ENCODE data around the gene NR1H2.
A peak's percentile ranks its signal among the peaks of the same experiment; 100 is the strongest.
"Not testable (repeated sequence)": the region's sequence is repeated elsewhere in the genome, so short reads cannot be mapped to it uniquely, and the experiment has no call there.

The NR1H2 gene

DNA sequence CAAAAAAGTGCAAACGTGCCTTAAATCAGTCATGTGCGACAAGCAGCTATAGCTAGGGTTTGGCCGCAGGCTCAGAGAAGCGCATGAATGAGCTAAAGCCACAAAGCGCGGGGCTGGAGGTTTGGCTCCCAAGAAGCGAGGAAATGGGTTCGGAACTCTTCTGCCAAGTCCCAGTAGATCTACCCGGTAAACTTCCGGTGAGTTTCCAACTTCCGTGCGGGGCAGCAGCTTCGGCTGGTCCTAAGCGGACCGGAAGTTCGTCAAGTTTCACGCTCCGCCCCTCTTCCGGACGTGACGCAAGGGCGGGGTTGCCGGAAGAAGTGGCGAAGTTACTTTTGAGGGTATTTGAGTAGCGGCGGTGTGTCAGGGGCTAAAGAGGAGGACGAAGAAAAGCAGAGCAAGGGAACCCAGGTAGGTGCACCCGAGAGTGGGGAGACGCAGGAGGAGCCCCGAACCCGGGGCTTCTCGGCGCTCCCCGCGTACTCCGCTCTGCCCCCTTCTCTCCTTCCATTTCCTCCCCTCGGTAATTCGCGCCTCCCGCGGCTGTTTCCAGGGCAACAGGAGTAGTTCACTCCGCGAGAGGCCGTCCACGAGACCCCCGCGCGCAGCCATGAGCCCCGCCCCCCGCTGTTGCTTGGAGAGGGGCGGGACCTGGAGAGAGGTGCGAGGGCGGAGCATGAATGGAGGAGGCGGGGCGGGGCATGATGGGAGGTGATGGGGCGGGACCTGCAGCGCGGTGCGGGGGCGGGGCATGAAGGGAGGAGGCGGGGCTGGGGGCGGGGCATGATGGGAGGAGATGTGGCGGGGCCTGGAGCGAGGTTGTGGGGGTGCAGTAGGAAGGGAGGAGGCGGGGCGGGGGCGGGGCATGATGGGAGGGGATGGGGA, at the start of gene NR1H2:
Gene NR1H2 (plus strand): TSS at position 292 of the 885 bp plus-strand sequence. CDS start 1,149 bp downstream, outside the sequence.
- DNase-seq: peak; percentile 65 to 97 (median 92)

DNA sequence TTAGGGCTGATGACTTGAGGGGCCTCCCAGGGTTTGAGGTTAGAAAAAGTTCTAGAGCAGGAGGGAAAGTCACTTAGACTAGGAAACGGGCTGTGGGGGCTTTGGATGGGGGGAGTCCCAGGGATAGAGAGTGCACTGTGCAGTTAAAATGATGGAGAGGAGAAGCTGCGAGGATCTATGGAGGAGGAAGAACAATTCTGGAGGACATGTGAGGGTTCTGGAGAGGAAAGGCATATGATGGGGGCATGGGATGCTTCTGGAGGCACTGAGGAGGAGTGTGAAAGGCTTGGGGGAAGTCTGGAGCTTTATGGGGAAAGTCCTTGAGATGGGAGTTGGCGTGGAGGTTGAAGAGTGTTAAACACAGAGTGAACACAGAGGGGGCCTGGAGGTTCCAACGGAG, 49.2 kb upstream of the NR1H2 start:
- no peak for DNase-seq

DNA sequence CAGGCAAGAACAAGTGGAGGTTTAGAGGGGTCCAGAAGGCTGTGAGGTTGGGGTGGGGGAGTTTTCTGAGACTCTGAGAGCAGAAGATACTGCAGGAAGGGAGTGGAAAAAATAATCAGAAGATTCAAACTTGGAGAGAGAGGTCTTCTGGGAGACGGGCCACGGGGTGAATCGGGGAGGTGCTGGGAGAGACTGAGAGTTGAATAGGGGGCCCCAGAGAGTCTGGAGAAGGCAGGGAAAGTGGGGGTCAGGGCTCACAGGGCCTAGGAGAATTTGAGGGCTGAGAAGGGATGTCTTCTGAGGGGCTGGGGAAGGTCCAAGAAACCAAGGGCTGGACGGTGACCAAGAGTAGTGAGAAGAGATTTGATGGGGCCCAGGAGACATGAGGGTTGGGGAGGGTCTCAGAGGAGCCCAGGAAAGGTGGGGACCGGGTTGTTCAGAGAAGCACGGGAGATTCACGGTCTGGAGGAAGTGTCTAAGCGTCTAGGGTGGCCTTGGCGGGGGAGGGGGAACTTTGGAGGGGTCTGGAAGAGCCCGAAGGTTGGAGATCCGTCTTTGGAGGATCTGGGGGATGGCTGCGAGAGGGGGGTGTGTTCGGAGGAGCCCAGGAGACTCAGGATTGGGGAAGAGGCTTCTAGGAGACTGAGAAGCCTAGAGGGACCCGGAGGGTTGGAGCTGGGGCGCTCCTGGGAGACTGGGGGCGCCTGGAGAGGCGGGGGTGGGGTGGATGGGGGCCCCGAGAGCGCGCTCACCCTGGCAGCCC, 48.6 kb upstream of the NR1H2 start:
- DNase-seq: no peak

DNA sequence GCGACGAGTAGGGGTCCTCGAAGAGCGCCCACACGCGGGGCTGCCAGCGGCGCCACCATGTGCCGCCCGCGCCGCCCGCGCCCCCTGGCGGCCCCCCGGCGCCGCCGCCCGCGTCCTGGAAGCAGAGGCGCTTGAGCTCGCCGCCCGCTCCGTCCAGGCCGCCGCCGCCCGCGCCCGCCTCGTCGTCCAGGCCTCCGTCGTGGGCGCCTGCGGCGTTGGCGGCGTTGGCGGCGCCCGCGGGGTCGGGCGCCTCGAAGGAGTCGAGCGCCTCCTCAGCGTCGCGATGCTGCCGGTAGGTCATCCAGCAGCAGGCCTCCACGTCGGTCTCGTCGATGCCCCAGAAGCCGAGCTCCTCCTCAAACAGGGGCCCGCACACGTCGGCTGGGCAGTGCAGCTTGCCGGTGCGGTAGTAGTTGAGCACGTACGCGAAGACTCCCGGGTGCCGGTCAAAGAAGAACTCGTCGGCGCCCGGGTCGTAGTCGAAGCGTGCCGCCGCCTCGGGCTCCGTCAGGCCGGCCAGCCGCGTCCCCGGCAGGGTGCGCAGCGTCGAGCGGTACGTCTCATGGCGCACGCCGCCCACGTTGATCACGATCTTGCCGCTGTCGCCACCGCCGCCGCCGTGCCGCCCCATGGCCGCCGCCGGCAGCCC, 47.9 kb upstream of the NR1H2 start:
- DNase-seq: peak in 5 of 56 donors; percentile 46 to 66 (median 57)

DNA sequence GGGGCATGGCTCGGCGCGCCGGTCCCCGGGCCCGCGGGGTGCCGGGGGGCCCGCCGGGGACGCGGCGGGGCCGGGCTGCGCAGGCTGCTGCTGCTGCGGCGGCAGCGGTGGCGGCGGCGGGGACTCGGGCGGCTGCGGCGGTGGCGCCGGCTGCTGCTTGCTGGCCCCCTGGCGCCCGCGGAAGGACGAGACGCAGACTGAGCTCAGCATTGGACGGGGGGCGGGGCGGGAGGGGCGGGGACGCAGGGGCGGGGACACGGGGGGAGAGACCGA, 47.4 kb upstream of the NR1H2 start:
- no peak for DNase-seq

DNA sequence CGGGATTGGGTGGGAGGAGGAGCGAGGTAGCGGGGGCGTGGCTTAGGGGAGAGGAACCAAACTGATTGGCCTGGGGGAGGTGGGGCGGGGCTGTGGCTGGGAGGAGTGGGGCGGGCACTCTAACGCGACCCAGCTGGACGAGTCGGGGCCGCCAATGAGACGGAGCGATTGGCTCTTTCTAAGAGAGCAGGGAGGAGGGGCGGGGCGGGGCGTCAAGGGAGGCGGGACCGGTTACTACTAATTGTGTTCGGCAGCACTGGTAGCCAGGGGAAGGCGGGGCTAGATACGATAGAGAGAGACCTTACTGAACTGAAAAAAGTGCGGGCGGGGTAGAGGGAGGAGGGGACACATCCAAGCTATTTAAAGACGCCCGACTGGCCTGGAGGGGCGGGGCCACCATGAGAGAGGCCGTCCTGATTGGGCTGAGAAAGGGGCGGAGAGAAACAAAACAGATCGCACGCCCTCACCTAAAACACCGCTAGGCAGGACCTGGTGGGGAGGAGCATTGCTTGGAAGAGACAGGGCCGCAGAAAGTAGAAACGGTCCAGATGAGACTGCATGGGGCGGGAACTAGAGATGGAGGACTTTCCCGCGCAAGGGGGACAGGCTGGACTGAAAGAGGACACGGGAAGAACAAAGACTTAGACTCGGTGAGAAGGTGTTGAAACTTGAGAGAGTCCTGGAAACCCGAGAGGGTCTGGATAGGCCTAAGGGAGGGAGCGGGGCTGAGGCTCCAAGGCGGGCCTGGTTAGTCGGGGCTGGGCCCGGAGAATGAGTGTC, 46.9 kb upstream of the NR1H2 start, which contains the start of gene KCNC3:
Gene KCNC3 (minus strand): TSS at position 232 of the 780 bp plus-strand sequence. CDS start 295 bp downstream, outside the sequence.
- DNase-seq: peak; percentile 77 to 100 (median 99)

DNA sequence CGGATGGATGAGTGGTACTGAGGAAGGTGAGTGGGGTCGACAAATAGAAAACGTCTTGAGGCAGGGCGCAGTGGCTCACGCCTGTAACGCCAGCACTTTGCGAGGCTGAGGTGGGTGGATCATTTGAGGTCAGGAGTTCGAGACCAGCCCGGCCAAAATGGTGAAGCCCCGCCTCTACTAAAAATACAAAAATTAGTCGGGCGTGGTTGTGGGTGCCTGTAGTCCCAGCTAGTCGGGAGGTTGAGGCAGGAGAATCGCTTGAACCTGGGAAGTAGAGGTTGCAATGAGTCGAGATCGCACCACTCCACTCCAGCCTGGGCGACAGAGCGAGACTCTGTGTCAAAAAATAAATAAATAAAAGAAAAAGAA, 46.3 kb upstream of the NR1H2 start:
- DNase-seq: peak in 1 of 56 donors; percentile 51

DNA sequence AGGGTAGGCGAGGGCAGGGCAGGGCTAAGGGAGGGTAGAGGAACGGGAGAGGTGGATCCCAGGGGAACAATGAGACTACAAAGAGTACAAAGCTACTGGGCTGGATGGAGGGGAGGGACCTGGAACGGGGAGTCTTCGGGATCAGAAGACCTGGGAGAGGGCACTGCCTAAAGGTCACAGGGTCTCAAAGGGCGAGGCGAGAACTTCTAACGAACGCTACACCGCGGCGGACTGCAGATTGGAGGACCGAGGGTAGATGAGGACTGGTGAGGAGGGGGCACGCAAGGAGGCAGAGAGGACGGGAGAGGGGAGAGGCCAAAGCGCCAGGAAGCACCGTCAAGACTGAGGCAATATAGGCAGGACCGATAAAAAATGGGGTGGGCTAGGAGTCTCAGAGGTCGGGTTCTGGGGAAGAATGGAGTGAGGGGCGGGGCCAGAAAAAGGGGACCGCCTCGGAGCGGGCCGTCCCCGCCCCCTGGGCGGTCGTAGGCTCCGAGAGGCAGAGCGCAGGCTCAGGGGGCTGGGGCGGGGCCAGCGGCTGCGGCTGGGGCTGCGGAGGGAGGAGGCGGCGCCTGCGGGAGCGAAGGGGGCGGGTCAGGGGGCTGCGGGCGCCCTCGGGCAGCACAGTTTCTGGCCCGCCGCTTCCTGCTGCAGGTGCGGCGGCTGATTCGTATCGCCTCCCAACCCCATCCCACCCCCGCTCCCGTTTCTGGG, 45.7 kb upstream of the NR1H2 start:
- peak in 55 of 56 donors; percentile 28 to 93 (median 81) for DNase-seq

DNA sequence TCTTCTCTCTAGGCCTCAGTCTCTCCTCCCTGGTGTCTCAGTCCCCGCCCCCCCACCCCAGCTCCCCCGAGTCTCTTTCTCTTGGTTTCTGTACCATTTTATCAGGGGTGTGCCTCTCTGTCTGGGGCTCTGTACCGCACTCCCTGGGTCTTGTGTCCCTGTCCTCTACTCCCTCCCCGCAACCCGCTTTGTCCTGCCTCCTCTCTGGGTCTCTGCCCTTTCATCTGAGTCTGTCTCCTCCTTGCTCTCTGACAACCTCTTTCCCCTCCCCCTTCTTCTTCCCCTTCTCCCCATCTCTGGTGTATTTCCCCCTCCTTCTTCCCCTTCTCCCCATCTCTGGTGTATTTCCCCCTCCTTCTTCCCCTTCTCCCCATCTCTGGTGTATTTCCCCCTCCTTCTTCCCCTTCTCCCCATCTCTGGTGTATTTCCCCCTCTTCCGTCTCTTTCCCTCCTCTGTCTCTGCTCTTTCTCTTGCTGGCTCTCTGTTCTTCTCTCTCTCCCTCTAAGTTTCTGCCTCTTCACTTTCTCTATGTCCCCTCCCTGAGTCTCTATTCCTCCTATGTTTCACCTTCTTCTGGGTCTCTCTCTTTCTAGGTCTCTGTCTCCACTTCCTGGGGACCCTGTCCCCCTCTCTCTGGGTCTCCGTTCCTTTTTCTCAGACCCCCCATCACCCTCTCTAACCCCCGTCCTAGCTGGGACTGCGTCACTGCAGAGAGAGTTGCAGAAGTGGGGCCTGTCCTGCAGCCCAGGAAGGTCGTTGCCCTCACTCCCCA, 44.9 kb upstream of the NR1H2 start:
- peak in 1 of 56 donors; percentile 53 for DNase-seq

DNA sequence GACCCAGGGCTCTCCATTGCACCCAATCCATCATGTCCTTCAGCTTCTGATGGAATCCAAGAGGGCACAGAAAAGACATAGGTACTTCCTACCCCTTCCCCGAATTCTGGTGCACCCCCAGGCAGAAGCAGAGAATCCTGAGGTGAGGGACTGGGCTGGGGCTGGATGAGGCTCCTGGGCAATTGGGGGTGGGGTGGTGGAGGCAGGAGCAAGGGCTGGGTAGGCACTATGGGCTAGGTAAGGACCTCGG, 44.3 kb upstream of the NR1H2 start:
- DNase-seq: no peak

DNA sequence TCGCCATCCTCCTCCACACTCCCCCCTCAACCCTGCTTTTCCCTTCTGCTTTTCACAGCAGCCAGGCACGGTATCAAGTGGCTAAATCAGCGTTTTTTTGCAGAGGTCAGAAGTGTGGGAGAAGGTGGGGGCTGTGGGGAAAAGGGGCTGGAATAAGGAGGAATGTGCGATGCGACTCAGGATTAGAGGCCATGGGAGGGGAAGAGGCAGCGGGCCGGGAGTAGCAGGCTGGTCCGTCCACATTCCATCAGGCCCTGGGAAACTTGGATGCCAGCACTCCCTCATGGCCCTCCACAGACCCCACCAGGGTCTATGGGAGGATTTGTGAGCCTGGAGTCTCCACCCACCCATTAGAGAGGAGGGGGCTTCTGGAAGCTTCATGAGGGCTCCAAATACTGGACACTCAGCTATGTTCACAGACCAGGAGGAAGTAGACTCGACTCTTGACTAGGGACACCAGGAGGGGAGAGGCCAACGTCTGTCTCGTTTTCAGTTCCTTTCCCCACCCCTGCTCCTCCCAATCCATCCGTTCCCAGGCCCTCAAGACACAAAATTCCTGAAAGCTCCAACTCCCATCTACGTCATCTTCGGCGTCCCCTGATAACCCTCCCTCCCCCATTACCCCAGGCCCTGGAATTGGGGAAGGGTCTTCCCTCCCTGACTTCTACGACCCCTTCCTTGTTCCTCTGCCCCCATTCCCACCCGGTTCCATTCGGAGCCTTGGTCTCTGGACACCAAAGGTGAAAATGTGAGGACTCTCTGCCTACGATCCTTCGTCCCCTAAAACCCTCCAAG, 43.8 kb upstream of the NR1H2 start:
- DNase-seq: peak in 3 of 56 donors; percentile 8 to 20 (median 11)

DNA sequence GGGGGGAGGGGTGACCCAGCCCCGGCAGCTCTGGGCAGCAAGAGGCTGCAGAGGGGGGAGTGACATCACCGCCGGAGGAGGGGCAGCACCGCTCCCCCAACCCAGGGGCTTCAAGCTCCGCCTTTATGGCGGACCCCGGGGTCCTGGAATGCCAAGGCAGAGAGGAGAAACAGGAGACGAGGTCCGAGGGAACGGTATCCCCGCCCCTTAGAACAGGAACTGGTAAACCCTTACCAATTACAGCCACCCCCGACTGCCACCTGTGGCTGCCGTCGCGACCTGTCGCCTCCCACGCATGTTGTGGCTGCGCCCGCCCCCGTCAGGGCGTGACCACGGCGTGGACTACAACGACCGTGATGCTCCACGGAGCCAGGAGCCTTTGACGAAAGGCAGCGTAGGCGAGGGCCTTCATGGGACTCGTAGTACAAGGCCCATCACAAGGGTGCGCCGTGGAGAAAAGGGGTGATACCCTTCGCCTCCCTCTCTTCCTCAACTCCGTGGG, 43.0 kb upstream of the NR1H2 start:
- peak; percentile 63 to 97 (median 91) for DNase-seq

DNA sequence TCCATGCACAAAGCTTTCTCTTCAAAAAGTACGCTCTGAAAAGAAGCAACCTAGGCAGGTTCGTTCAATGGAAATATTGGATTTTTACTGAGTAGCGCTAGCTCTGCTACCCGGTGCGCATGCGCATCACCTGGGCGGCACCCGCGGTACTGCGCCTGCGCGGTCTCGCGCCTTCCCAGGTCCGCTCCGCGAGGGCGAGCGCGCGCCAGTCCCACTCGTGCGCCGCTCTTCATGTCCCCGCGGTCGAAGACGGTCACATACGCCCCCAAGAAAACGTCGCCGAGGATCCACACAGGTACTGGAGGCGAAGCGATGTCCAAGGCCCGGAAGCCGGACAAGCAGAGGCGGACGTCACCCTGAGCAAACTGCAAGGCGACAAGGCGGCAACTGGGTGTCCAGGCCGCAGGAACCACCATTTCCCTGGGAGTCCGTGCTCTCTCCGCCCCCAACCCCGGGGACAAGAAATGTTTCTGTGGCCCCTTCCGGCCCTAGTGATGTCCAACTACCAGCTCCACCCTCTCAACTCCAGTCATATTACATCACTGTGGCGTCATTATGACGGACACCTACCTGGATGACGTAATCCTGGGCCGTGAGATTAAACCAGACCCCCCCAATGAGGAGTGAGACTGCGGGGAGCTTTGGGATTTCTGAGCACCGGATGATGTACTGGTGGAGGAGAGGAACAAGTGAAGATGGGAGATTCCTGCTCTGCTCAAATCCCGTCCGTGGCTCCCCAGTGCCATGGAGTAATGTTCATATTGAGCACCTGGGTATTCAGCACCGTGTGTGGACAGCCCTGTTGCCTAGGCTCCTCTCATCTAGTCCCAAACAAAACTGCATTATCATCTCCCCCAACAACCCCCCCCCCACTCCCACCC, 42.3 kb upstream of the NR1H2 start:
- DNase-seq: peak in 49 of 56 donors; percentile 55 to 97 (median 88)

DNA sequence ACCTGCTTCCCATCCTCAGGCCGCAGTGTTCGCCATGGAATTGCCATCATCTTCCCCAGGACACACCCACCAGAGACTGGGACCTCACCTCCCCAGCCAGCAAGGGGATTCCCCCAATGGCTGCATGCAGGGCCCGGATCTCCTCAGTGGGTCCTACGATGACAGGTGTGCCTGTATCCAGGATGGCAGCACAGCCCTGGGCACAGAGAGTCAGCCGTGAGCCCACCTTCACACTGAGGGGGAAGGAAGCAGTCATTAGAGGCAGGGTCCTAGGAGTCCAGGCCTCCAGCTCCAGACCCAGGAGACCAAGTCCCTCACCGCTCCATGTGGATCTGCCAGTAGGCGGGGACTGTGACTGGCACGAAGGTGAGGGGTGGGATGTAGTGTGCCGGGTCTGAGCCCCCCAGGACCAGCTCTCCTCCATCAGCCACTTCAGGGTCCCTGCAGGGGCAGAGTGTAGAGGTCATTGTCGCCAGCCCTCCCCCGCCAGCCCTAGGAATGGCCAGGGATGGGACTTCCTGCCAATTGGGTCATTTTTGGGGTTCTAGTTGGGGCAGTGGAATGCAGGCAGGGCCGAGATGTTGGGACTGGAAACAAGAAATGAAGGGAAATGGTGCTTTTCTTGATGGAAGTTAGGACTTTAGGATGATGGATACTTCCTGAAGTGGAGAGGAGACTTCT, 41.4 kb upstream of the NR1H2 start:
- no peak for DNase-seq

DNA sequence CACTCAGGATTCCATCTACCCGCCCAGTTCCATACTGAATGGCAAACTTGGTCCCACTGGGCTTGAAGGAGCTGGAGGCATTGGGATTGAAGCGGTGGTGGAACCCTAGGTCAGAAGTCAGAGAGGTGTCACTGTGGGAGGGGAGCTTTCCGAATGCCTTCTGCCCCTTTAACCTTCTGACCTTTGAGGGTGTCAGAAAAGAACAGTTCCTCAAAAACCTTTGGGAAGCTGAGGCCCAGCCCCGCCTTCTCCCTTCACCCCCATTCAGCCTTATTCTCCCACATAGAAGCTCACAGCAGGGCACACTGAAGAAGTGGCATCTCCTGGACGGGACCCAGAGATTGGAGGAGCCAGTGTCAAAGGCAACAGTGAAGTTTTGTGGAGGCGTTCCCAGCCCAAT, 39.2 kb upstream of the NR1H2 start:
- not testable (repeated sequence) for DNase-seq

DNA sequence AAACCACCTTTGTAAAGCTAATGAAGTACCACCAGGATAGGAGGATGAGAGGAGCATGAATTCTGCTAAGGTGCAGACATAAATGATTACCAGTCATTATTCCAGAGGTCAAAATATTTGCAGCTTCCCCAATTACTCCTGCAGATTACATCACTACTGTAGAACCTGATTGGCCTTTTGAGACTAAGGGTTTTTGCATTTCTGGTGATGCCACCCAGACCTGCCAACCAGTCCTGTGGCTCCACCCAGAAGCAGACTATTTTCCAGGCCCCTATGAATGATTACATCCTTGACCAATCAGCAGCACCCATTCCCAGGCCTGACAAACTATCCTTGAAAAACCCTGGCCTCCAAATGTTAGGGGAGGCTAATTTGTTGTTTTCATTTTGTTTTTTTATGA, 35.9 kb upstream of the NR1H2 start:
- DNase-seq: no peak

DNA sequence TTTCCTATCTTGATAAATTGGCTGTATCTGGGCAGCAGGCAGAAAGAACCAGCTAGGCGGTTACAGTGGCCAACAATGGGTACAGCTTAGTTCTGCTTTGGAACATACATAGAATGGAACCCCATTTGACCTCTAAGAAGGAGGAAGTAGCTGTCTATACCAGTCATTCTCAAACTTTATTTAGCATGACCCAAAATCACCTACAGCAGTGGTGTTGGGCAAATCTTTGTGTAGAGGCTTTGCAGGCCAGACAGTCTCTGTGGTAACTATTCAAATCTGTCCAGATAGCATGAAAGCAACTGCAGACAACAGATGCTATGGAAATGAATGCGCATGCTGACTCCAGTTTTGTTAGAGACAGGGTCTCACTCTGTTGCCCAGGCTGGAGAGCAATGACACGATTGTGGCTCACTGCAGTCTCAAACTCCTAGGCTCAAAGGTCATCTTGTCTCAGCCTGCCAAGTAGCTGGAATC, 35.1 kb upstream of the NR1H2 start:
- DNase-seq: no peak

Measured in nucleus accumbens (tissue), 56 donors.